IMR-90 (cell line): ENCODE data around the gene SASH3. TPM values are rescaled to one million over a fixed set of nuclear protein-coding genes. Genes with fewer than 3 reads are reported as not detected.

ENCODE experiments used
- ATAC-seq: fragments of 200-7000 bp; cut with Tn5 transposase; 2 replicates; pipeline ENCODE4 v1.9.1; 2020; ENCODE audit warnings: low read depth, mild to moderate bottlenecking, moderate library complexity
- BruUV-seq: library from RNA; stranded (reverse); fragments of 400-500 nt; replicated peaks from 2 replicates; lab custom pipeline; 2021; lab: Mats Ljungman, UMichigan
- CTCF ChIA-PET: fragments of 300-600 bp; formaldehyde crosslinking; extraction: SDS; loops from one replicate; lab custom pipeline; 2021; ENCODE audit warnings: antibody characterized with exemption; lab: Yijun Ruan, JAX
- POLR2A ChIA-PET: fragments of 300-600 bp; sonication (Branson Sonifier 250); formaldehyde crosslinking; loops from one replicate; lab custom pipeline; 2022; ENCODE audit warnings: antibody characterized with exemption; ENCODE audit not compliant: unreplicated experiment; lab: Charles Lee
- DNase-seq: peaks from one replicate; pipeline ENCODE4 v3.0.0; 2013
- H2AFZ ChIP-seq: replicated peaks from 2 replicates; pipeline ENCODE3; 2013; ENCODE audit warnings: low read length, mild to moderate bottlenecking; ENCODE audit not compliant: poor library complexity
- H2AK5ac ChIP-seq: 2 replicates; pipeline ENCODE4 v1.6.1; 2013; ENCODE audit warnings: low read depth, low read length, inconsistent platforms
- H2AK9ac ChIP-seq: replicated peaks from 2 replicates; pipeline ENCODE3; 2013; ENCODE audit warnings: mild to moderate bottlenecking, low read depth, low read length, moderate library complexity; ENCODE audit not compliant: poor library complexity
- H2BK120ac ChIP-seq: 2 replicates; pipeline ENCODE4 v1.6.1; 2013; ENCODE audit warnings: low read depth, low read length, inconsistent platforms
- H2BK15ac ChIP-seq: 3 replicates; pipeline ENCODE4 v1.6.1; 2013; ENCODE audit warnings: low read depth, low read length, inconsistent platforms
- H2BK20ac ChIP-seq: 2 replicates; pipeline ENCODE4 v1.6.1; 2013; ENCODE audit warnings: low read depth, mild to moderate bottlenecking, inconsistent platforms, low read length, moderate library complexity
- H2BK5ac ChIP-seq: 2 replicates; pipeline ENCODE4 v1.6.1; 2013; ENCODE audit warnings: mild to moderate bottlenecking, low read depth, low read length, inconsistent platforms; ENCODE audit not compliant: poor library complexity, severe bottlenecking
- H3K14ac ChIP-seq: replicated peaks from 2 replicates; pipeline ENCODE4 v1.6.1; 2013; ENCODE audit warnings: low read depth, low read length, inconsistent platforms
- H3K18ac ChIP-seq: 2 replicates; pipeline ENCODE4 v1.6.1; 2013; ENCODE audit warnings: low read depth, low read length, control low read depth
- H3K23ac ChIP-seq: 2 replicates; pipeline ENCODE4 v1.6.1; 2013; ENCODE audit warnings: low read depth, low read length, inconsistent platforms
- H3K27ac ChIP-seq: 2 replicates; pipeline ENCODE4 v1.5.1; 2013; ENCODE audit warnings: mild to moderate bottlenecking, control low read depth, low read length; ENCODE audit not compliant: insufficient read depth
- H3K27me3 ChIP-seq: 2 replicates; pipeline ENCODE4 v1.6.1; 2013; ENCODE audit warnings: low read length; ENCODE audit not compliant: control insufficient read depth, insufficient read depth
- H3K36me3 ChIP-seq: 2 replicates; pipeline ENCODE4 v1.6.1; 2013; ENCODE audit warnings: low read length, mixed read lengths; ENCODE audit not compliant: control insufficient read depth, insufficient read depth
- H3K4ac ChIP-seq: 2 replicates; pipeline ENCODE4 v1.6.1; 2013; ENCODE audit warnings: low read depth, low read length, inconsistent platforms
- H3K4me1 ChIP-seq: 2 replicates; pipeline ENCODE4 v1.6.1; 2013; ENCODE audit warnings: low read length, mixed read lengths; ENCODE audit not compliant: control insufficient read depth, insufficient read depth
- H3K4me2 ChIP-seq: 2 replicates; pipeline ENCODE4 v1.6.1; 2013; ENCODE audit warnings: low read depth, mild to moderate bottlenecking, control low read depth, low read length, moderate library complexity
- H3K4me3 ChIP-seq: 2 replicates; pipeline ENCODE4 v1.5.1; 2013; ENCODE audit warnings: low read depth, mild to moderate bottlenecking, control low read depth, low read length, moderate library complexity; ENCODE audit not compliant: insufficient read depth
- H3K56ac ChIP-seq: 2 replicates; pipeline ENCODE4 v1.6.1; 2013; ENCODE audit warnings: low read length, inconsistent platforms; ENCODE audit not compliant: insufficient read depth; ENCODE audit errors: extremely low read depth
- H3K79me1 ChIP-seq, 2 experiments: 2 replicates each; pipeline ENCODE4 v1.6.1; 2013; ENCODE audit warnings: low read length in 2 of 2, inconsistent platforms in 1 of 2, low read depth in 1 of 2
- H3K9ac ChIP-seq: 2 replicates; pipeline ENCODE4 v1.6.1; 2013; ENCODE audit warnings: low read depth, low read length, control low read depth
- H3K9me1 ChIP-seq: 2 replicates; pipeline ENCODE4 v1.6.1; 2013; ENCODE audit warnings: low read length, inconsistent platforms; ENCODE audit not compliant: insufficient read depth
- H3K9me3 ChIP-seq: 2 replicates; pipeline ENCODE4 v1.6.1; 2013; ENCODE audit warnings: low read length; ENCODE audit not compliant: control insufficient read depth, insufficient read depth
- H4K20me1 ChIP-seq: 2 replicates; pipeline ENCODE4 v1.6.1; 2013; ENCODE audit warnings: low read length, inconsistent platforms; ENCODE audit not compliant: insufficient read depth
- H4K5ac ChIP-seq: 2 replicates; pipeline ENCODE4 v1.6.1; 2013; ENCODE audit warnings: mild to moderate bottlenecking, low read depth, low read length, control low read depth
- H4K8ac ChIP-seq, 2 experiments: 2 replicates each; pipeline ENCODE4 v1.6.1; 2013; ENCODE audit warnings: low read depth in 2 of 2, low read length in 2 of 2, control low read depth in 1 of 2, inconsistent platforms in 1 of 2
- H4K91ac ChIP-seq: 2 replicates; pipeline ENCODE4 v1.6.1; 2013; ENCODE audit warnings: low read depth, low read length, inconsistent platforms; ENCODE audit not compliant: insufficient read depth
- BHLHE40 ChIP-seq: fragments of 150-350 bp; IDR thresholded peaks from 2 replicates; pipeline ENCODE4 v1.6.1; 2016; ENCODE audit warnings: mild to moderate bottlenecking, low read depth, low read length
- CEBPB ChIP-seq: IDR thresholded peaks from 2 replicates; pipeline ENCODE4 v1.6.1; 2012; ENCODE audit warnings: low read depth, low read length, improper control_type of control experiment
- CHD1 ChIP-seq: IDR thresholded peaks from 2 replicates; pipeline ENCODE4 v1.6.1; 2012; ENCODE audit warnings: low read depth, low read length, improper control_type of control experiment
- FOS ChIP-seq: fragments of 150-350 bp; IDR thresholded peaks from 2 replicates; pipeline ENCODE4 v1.6.1; 2016; ENCODE audit warnings: low read depth, low read length
- MXI1 ChIP-seq: IDR thresholded peaks from 2 replicates; pipeline ENCODE4 v1.6.1; 2012; ENCODE audit warnings: low read depth, mild to moderate bottlenecking, low read length, moderate library complexity, borderline replicate concordance
- POLR2A ChIP-seq: IDR thresholded peaks from 2 replicates; pipeline ENCODE4 v1.6.1; 2012; ENCODE audit warnings: mild to moderate bottlenecking, low read depth, low read length
- RFX5 ChIP-seq: IDR thresholded peaks from 2 replicates; pipeline ENCODE4 v1.8.0; 2012; ENCODE audit warnings: low read depth, mild to moderate bottlenecking, low read length, moderate library complexity
- USF2 ChIP-seq: fragments of 150-350 bp; IDR thresholded peaks from 2 replicates; pipeline ENCODE4 v1.6.1; 2017; ENCODE audit warnings: mild to moderate bottlenecking, antibody characterized with exemption, low read length, low read depth
- WGBS, 2 experiments: methylation state at CpG; one replicate each; pipeline versions ENCODE4 v1.1.5 to v1.1.7; 2013; ENCODE audit warnings: missing lambda C conversion rate in 2 of 2; ENCODE audit not compliant: insufficient read length in 1 of 2; ENCODE audit errors: extremely low coverage in 2 of 2; 5-methylcytosine and 5-hydroxymethylcytosine counted together
- dilution Hi-C: fragments of 300-500 bp; cut with HindIII; formaldehyde crosslinking; loops from one replicate; pipeline ENCODE4 v1.14.3; 2018; ENCODE audit warnings: low sequenced_read_pairs; ENCODE audit not compliant: unreplicated experiment
- in situ Hi-C: fragments of 300-500 bp; cut with MboI; formaldehyde crosslinking; loops from 3 replicates; pipeline ENCODE4 v1.14.3; 2019; ENCODE audit warnings: low sequenced_read_pairs, inconsistent platforms, mixed read lengths
- intact Hi-C: fragments of 100-400 bp; cut with micrococcal nuclease; formaldehyde crosslinking; loops from 2 replicates; pipeline ENCODE4 v1.10.0; 2022
- polyA plus RNA-seq, 3 experiments: library from polyadenylated mRNA; depleted of rRNA; stranded (reverse); fragments of >200 nt; gene quantifications; 2 replicates each; pipeline ENCODE4 v1.2.3, GENCODE V29; 2012; ENCODE audit warnings: low replicate concordance in 1 of 3
- total RNA-seq: library from RNA; depleted of rRNA; stranded (reverse); fragments of >200 nt; gene quantifications from 2 replicates; pipeline ENCODE4 v1.2.3, GENCODE V29; 2012

SASH3 gene
- total and polyA plus RNA-seq, 2 of the 4 experiments (the other 2 are of a cell fraction): not detected

GRCh38 chrX:129843209-129843458 is 63.4 kb downstream of the SASH3 start (continued):
- TF ChIP-seq USF2: no peak
- TF ChIP-seq BHLHE40: no peak

- ATAC-seq (peak; percentile 98), DNase-seq (peak; percentile 85)
- H2BK15ac ChIP-seq: no peak within 1 kb of the TSS
- intact Hi-C loops: no loop called here
- H3K23ac ChIP-seq: peak within 1 kb of the TSS; percentile 17
- H3K36me3 ChIP-seq: peaks cover 5% of the 10 kb centered on the region
- peaks cover 5 to 31% of the 10 kb centered on the region in 2 experiments; a peak in 3 of 4 replicates for H3K79me1 ChIP-seq
- peak within 1 kb of the TSS; percentile 36 to 66; a peak in 1 of 4 replicates for H4K8ac ChIP-seq
- H4K91ac ChIP-seq: peak within 1 kb of the TSS; percentile 21; the same call in 1 of the 2 replicates
- ChIA-PET POLR2A (no interaction called here), CTCF (no interaction called here)
- dilution Hi-C loops: no loop called here
- peak within 1 kb of the TSS; percentile 62 for H3K4me2 ChIP-seq
- WGBS, 2 experiments: 54% methylated on average over 36 of the region's 72 CpGs; no CpG with 5 or more reads in 1 of the 2 experiments
- H3K9ac ChIP-seq: peak within 1 kb of the TSS; percentile 56
- H3K27me3 ChIP-seq: peaks cover 8% of the 10 kb centered on the region
- H3K56ac ChIP-seq: peak within 1 kb of the TSS; percentile 32; the same call in 1 of the 2 replicates
- H3K4ac ChIP-seq: peak within 1 kb of the TSS; percentile 67
- H2BK120ac ChIP-seq: no peak within 1 kb of the TSS
- H2BK5ac ChIP-seq: peak within 1 kb of the TSS; percentile 10
- BruUV-seq: no TSS peak
- H2AFZ ChIP-seq: peak within 1 kb of the TSS; percentile 90
- H2BK20ac ChIP-seq: no peak within 1 kb of the TSS
- TF ChIP-seq POLR2A (0 out of 2 replicates have a peak, but pooled peaks have one; percentile 66), CEBPB (0 out of 2 replicates have a peak, but pooled peaks have one; percentile 2), MXI1 (peak; percentile 63; the same call in 1 of the 2 replicates), FOS (no peak), RFX5 (no peak), CHD1 (no peak)
- no peak within 1 kb of the TSS for H4K5ac ChIP-seq
- H3K4me1 ChIP-seq: no peaks in the 10 kb centered on the region
- H3K27ac ChIP-seq: peak within 1 kb of the TSS; percentile 45
- 0 out of 2 replicates have a peak within 1 kb of the TSS, but pooled peaks have one; percentile 3 for H2AK5ac ChIP-seq
- no peaks in the 10 kb centered on the region; the same call in none of the 2 replicates for H4K20me1 ChIP-seq
- H3K18ac ChIP-seq: no peak within 1 kb of the TSS
- no peaks in the 10 kb centered on the region for H3K9me1 ChIP-seq
- H3K14ac ChIP-seq: peak within 1 kb of the TSS; percentile 28; the same call in 1 of the 2 replicates
- peak within 1 kb of the TSS; percentile 70 for H3K4me3 ChIP-seq
- H2AK9ac ChIP-seq: peak within 1 kb of the TSS; percentile 86
- in situ Hi-C loops: no loop called here
- no peaks in the 10 kb centered on the region for H3K9me3 ChIP-seq
Measured at GRCh38 chrX:129843459-129844306, 63.9 kb downstream of the SASH3 start, which contains the start of gene ZDHHC9. TSS of gene ZDHHC9 (minus strand) at chrX:129843886. CDS start at chrX:129841945, 1,941 bp downstream.
